Thymus (tissue), 11 donors: ENCODE results near the gene RMND5B. TPM values are rescaled to one million over a fixed set of nuclear protein-coding genes. Genes with fewer than 3 reads are reported as not detected.

Experiments
- DNase-seq, 9 donors: peaks; one replicate each; pipeline ENCODE4 v3.0.0-alpha.2; 2013; ENCODE audit warnings: low spot score in 9 of 9, low read depth in 6 of 9, missing footprints in 1 of 9
- H3K27ac ChIP-seq, 2 donors: one replicate each; pipeline ENCODE4 v1.5.1; 2013; ENCODE audit warnings: control low read depth in 1 of 2, low read depth in 1 of 2, low read length in 1 of 2, mild to moderate bottlenecking in 1 of 2, moderate library complexity in 1 of 2
- H3K27me3 ChIP-seq, 2 donors: one replicate each; pipeline ENCODE4 v1.5.1; 2013; ENCODE audit warnings: low read length in 1 of 2; ENCODE audit not compliant: control insufficient read depth in 2 of 2, insufficient read depth in 1 of 2
- H3K36me3 ChIP-seq, 2 donors: one replicate each; pipeline ENCODE4 v1.5.1; 2013; ENCODE audit warnings: low read length in 1 of 2, mild to moderate bottlenecking in 1 of 2, moderate library complexity in 1 of 2; ENCODE audit not compliant: control insufficient read depth in 2 of 2, insufficient read depth in 2 of 2
- H3K4me1 ChIP-seq, 2 donors: one replicate each; pipeline ENCODE4 v1.5.1; 2013; ENCODE audit warnings: low read length in 2 of 2; ENCODE audit not compliant: control insufficient read depth in 2 of 2, insufficient read depth in 2 of 2
- H3K4me3 ChIP-seq, 2 donors: one replicate each; pipeline ENCODE4 v1.5.1; 2013; ENCODE audit warnings: low read length in 2 of 2, control low read depth in 1 of 2, mild to moderate bottlenecking in 1 of 2
- H3K9me3 ChIP-seq, 2 donors: one replicate each; pipeline ENCODE4 v1.5.1; 2013; ENCODE audit warnings: low read length in 1 of 2, mild to moderate bottlenecking in 1 of 2; ENCODE audit not compliant: control insufficient read depth in 2 of 2, insufficient read depth in 1 of 2
- WGBS: extraction: QIAGEN DNeasy Blood & Tissue Kit; methylation state at CpG from one replicate; pipeline ENCODE4 v1.1.7; 2013; 5-methylcytosine and 5-hydroxymethylcytosine counted together
- polyA plus RNA-seq: library from polyadenylated mRNA; stranded (reverse); fragments of 200-250 nt; gene quantifications from one replicate; pipeline ENCODE4 v1.2.3, GENCODE V29; 2013
- total RNA-seq: library from RNA; stranded (reverse); fragments of 120-200 nt; gene quantifications from one replicate; pipeline ENCODE4 v1.2.4, GENCODE V29; 2013
- donor health status: healthy.

Gene RMND5B
- total and polyA plus RNA-seq, 2 donors: 24.7 to 36.1 TPM

GRCh38 chr5:178136990-178137389, 6.2 kb downstream of the RMND5B start:
- H3K4me1 ChIP-seq: no peaks in the 10 kb centered on the region
- H3K27me3 ChIP-seq: no peaks in the 10 kb centered on the region
- 97% methylated on average over 10 of the region's 10 CpGs for WGBS
- H3K27ac ChIP-seq: no peak overlapping the region
- no peak for DNase-seq
- no peak overlapping the region for H3K4me3 ChIP-seq
- H3K9me3 ChIP-seq: no peaks in the 10 kb centered on the region
- peaks cover 45 to 58% of the 10 kb centered on the region in 2 donors for H3K36me3 ChIP-seq

GRCh38 chr5:178137991-178138390, 7.2 kb downstream of the RMND5B start:
- no peak for DNase-seq
- Histone ChIP-seq H3K27ac (no peak overlapping the region), H3K4me3 (no peak overlapping the region), H3K4me1 (no peaks in the 10 kb centered on the region), H3K9me3 (no peaks in the 10 kb centered on the region), H3K27me3 (no peaks in the 10 kb centered on the region), H3K36me3 (peaks cover 54 to 68% of the 10 kb centered on the region in 2 donors)
- 98% methylated on average over 12 of the region's 12 CpGs for WGBS

GRCh38 chr5:178141550-178141949, 10.7 kb downstream of the RMND5B start:
- Histone ChIP-seq H3K9me3 (no peaks in the 10 kb centered on the region), H3K36me3 (peaks cover 66 to 81% of the 10 kb centered on the region in 2 donors), H3K27ac (no peak overlapping the region), H3K4me1 (no peaks in the 10 kb centered on the region), H3K27me3 (no peaks in the 10 kb centered on the region), H3K4me3 (no peak overlapping the region)
- no peak for DNase-seq
- 99% methylated on average over 4 of the region's 4 CpGs for WGBS

GRCh38 chr5:178142642-178143041, 11.8 kb downstream of the RMND5B start:
- Histone ChIP-seq H3K27ac (no peak overlapping the region), H3K36me3 (peaks cover 67 to 83% of the 10 kb centered on the region in 2 donors), H3K4me3 (no peak overlapping the region), H3K27me3 (no peaks in the 10 kb centered on the region), H3K4me1 (no peaks in the 10 kb centered on the region), H3K9me3 (no peaks in the 10 kb centered on the region)
- DNase-seq: no peak
- WGBS: 98% methylated on average over 20 of the region's 20 CpGs

- no peak overlapping the region for H3K4me3 ChIP-seq
- H3K36me3 ChIP-seq: peaks cover 67 to 83% of the 10 kb centered on the region in 2 donors
- H3K9me3 ChIP-seq: no peaks in the 10 kb centered on the region
- no peaks in the 10 kb centered on the region for H3K27me3 ChIP-seq
- H3K4me1 ChIP-seq: no peaks in the 10 kb centered on the region
- DNase-seq: no peak
- no peak overlapping the region for H3K27ac ChIP-seq
- 96% methylated on average over 6 of the region's 6 CpGs for WGBS
These were observed 12.4 kb downstream of the RMND5B start for GRCh38 chr5:178143246-178143645.

- Histone ChIP-seq H3K36me3 (peaks cover 73 to 89% of the 10 kb centered on the region in 2 donors), H3K9me3 (no peaks in the 10 kb centered on the region), H3K27ac (no peak overlapping the region), H3K27me3 (no peaks in the 10 kb centered on the region), H3K4me3 (no peak overlapping the region), H3K4me1 (no peaks in the 10 kb centered on the region)
- WGBS: 96% methylated on average over 10 of the region's 10 CpGs
- no peak for DNase-seq
These were observed 13.1 kb downstream of the RMND5B start for GRCh38 chr5:178143901-178144300.

GRCh38 chr5:178145965-178146820, 15.4 kb downstream of the RMND5B start:
- DNase-seq: peak in 6 of 9 donors; percentile 40 to 74 (median 56)
- Histone ChIP-seq H3K4me3 (no peak overlapping the region), H3K9me3 (no peaks in the 10 kb centered on the region), H3K27ac (no peak overlapping the region), H3K27me3 (no peaks in the 10 kb centered on the region), H3K36me3 (peaks cover 86 to 95% of the 10 kb centered on the region in 2 donors), H3K4me1 (no peaks in the 10 kb centered on the region)
- WGBS: 75% methylated on average over 14 of the region's 14 CpGs

GRCh38 chr5:178147406-178147805, 16.6 kb downstream of the RMND5B start:
- Histone ChIP-seq H3K4me1 (peaks cover under 1 to 3% of the 10 kb centered on the region in 2 donors), H3K9me3 (no peaks in the 10 kb centered on the region), H3K36me3 (peaks cover 80 to 91% of the 10 kb centered on the region in 2 donors), H3K27me3 (no peaks in the 10 kb centered on the region), H3K4me3 (no peak overlapping the region), H3K27ac (no peak overlapping the region)
- WGBS: 94% methylated on average over 15 of the region's 15 CpGs
- DNase-seq: no peak

GRCh38 chr5:178149199-178149932, 18.6 kb downstream of the RMND5B start:
- H3K27ac ChIP-seq: no peak overlapping the region
- H3K9me3 ChIP-seq: no peaks in the 10 kb centered on the region
- no peaks in the 10 kb centered on the region for H3K27me3 ChIP-seq
- 92% methylated on average over 11 of the region's 11 CpGs for WGBS
- DNase-seq: no peak
- no peak overlapping the region for H3K4me3 ChIP-seq
- peaks cover 9 to 16% of the 10 kb centered on the region in 2 donors for H3K4me1 ChIP-seq
- peaks cover 61 to 71% of the 10 kb centered on the region in 2 donors for H3K36me3 ChIP-seq
